A549 (cell line): Measurements from ENCODE around the gene C11orf71. TPM values are rescaled to one million over a fixed set of nuclear protein-coding genes. Genes with fewer than 3 reads are reported as not detected.
A peak's percentile ranks its signal among the peaks of the same experiment; 100 is the strongest.

Experiments
- ATAC-seq, 2 experiments: fragments of 200-7000 bp in 1 of 2; fragments of >200 bp in 1 of 2; cut with Nextera tagmentation in 1 of 2; cut with Tn5 transposase in 1 of 2; 3 replicates each; pipeline versions ENCODE4 v1.8.0 to v1.9.1; 2018 to 2020; ENCODE audit warnings: mild to moderate bottlenecking in 1 of 2, moderate library complexity in 1 of 2
- CTCF ChIA-PET: fragments of 300-600 bp; sonication (Branson Sonifier 250); formaldehyde crosslinking; extraction: SDS; loops from one replicate; lab custom pipeline; 2021; ENCODE audit warnings: antibody characterized with exemption, inconsistent platforms; lab: Yijun Ruan, JAX
- POLR2A ChIA-PET: fragments of 350-600 bp; formaldehyde crosslinking; extraction: SDS; loops from one replicate; lab custom pipeline; 2021; ENCODE audit warnings: antibody characterized with exemption, inconsistent platforms; lab: Yijun Ruan, JAX
- DNase-seq, 2 experiments: peaks; one replicate each; pipeline versions ENCODE4 v3.0.0 to v3.0.0-alpha.2; 2011 to 2016; ENCODE audit warnings: low read depth in 1 of 2, low spot score in 1 of 2
- FAIRE-seq: peaks from 2 replicates; lab custom pipeline; 2011; peaks lifted over from hg19 to GRCh38; lab: Jason Lieb, UNC
- H3K27ac ChIP-seq, 2 experiments: fragments of >200 bp; sonication (Bioruptor Twin); formaldehyde crosslinking; 3 replicates each; pipeline ENCODE4 v1.5.1; 2016 to 2017
- H3K4me1 ChIP-seq: fragments of >200 bp; sonication (Bioruptor Twin); formaldehyde crosslinking; 3 replicates; pipeline ENCODE4 v1.6.1; 2016
- H3K4me2 ChIP-seq: fragments of >200 bp; sonication (Bioruptor Twin); formaldehyde crosslinking; 3 replicates; pipeline ENCODE4 v1.6.1; 2016
- H3K4me3 ChIP-seq: fragments of >200 bp; sonication (Bioruptor Twin); formaldehyde crosslinking; 3 replicates; pipeline ENCODE4 v1.5.1; 2016
- H3K9me3 ChIP-seq: fragments of >200 bp; sonication (Bioruptor Twin); formaldehyde crosslinking; 3 replicates; pipeline ENCODE4 v1.6.1; 2016
- BHLHE40 ChIP-seq: IDR thresholded peaks from 2 replicates; pipeline ENCODE4 v1.6.1; 2012; ENCODE audit warnings: low read depth, low read length, inconsistent platforms
- CBX2 ChIP-seq: fragments of 200-600 bp; sonication (generic); IDR thresholded peaks from 2 replicates; pipeline ENCODE4 v1.6.1; 2016; ENCODE audit warnings: low read depth, mild to moderate bottlenecking, borderline replicate concordance
- CBX8 ChIP-seq: fragments of 200-600 bp; sonication (generic); IDR thresholded peaks from 2 replicates; pipeline ENCODE4 v1.6.1; 2016
- E2F6 ChIP-seq: IDR thresholded peaks from 2 replicates; pipeline ENCODE4 v1.6.1; 2012; ENCODE audit warnings: low read depth, borderline replicate concordance
- EHMT2 ChIP-seq: fragments of 200-600 bp; sonication (generic); IDR thresholded peaks from 2 replicates; pipeline ENCODE4 v1.6.1; 2016; ENCODE audit warnings: antibody characterized with exemption, low read depth, mild to moderate bottlenecking, moderate library complexity
- FOSB ChIP-seq: fragments of 250-450 bp; sonication (Bioruptor Pico); IDR thresholded peaks from 2 replicates; pipeline ENCODE4 v1.5.0; 2020; ENCODE audit warnings: mild to moderate bottlenecking, moderate library complexity
- FOXS1 ChIP-seq: fragments of 250-450 bp; sonication (Bioruptor Pico); IDR thresholded peaks from 2 replicates; pipeline ENCODE4 v1.5.0; 2020; ENCODE audit warnings: mild to moderate bottlenecking, moderate library complexity
- GATA3 ChIP-seq: IDR thresholded peaks from 2 replicates; pipeline ENCODE4 v1.6.1; 2012; ENCODE audit warnings: borderline replicate concordance
- HMGXB4 ChIP-seq: fragments of 250-450 bp; sonication (Bioruptor Pico); IDR thresholded peaks from 2 replicates; pipeline ENCODE4 v1.5.0; 2021; ENCODE audit warnings: mild to moderate bottlenecking, moderate library complexity, borderline replicate concordance
- HOXA7 ChIP-seq: fragments of 250-450 bp; sonication (Bioruptor Pico); IDR thresholded peaks from 2 replicates; pipeline ENCODE4 v1.5.0; 2020; ENCODE audit warnings: mild to moderate bottlenecking, moderate library complexity
- JUN ChIP-seq, 2 experiments: fragments of >200 bp; sonication (Bioruptor Twin); formaldehyde crosslinking; IDR thresholded peaks; 2 replicates in 1 of 2; 3 replicates in 1 of 2; pipeline ENCODE4 v1.6.1; 2016 to 2017
- JUNB ChIP-seq: fragments of >200 bp; sonication (Bioruptor Twin); formaldehyde crosslinking; IDR thresholded peaks from 2 replicates; pipeline ENCODE4 v1.6.1; 2016
- KDM5A ChIP-seq: fragments of 200-600 bp; sonication (generic); IDR thresholded peaks from 2 replicates; pipeline ENCODE4 v1.6.1; 2016; ENCODE audit warnings: antibody characterized with exemption, mild to moderate bottlenecking
- MYC ChIP-seq: IDR thresholded peaks from 2 replicates; pipeline ENCODE4 v1.6.1; 2012; ENCODE audit warnings: mild to moderate bottlenecking, inconsistent platforms, low read length, improper control_type of control experiment, borderline replicate concordance
- NFE2L2 ChIP-seq: fragments of 150-350 bp; conservative IDR thresholded peaks from 2 replicates; pipeline ENCODE4 v1.6.1; 2014; ENCODE audit warnings: low read length
- NR3C1 ChIP-seq: fragments of >200 bp; sonication (Bioruptor Twin); formaldehyde crosslinking; IDR thresholded peaks from 3 replicates; pipeline ENCODE4 v1.6.1; 2017
- PBX3 ChIP-seq: IDR thresholded peaks from 2 replicates; pipeline ENCODE4 v1.6.1; 2012
- PHF8 ChIP-seq: fragments of 200-600 bp; sonication (generic); IDR thresholded peaks from 2 replicates; pipeline ENCODE4 v1.6.1; 2016; ENCODE audit warnings: low read depth, mild to moderate bottlenecking, antibody characterized with exemption, moderate library complexity, borderline replicate concordance
- POLR2AphosphoS2 ChIP-seq: conservative IDR thresholded peaks from 2 replicates; pipeline ENCODE4 v1.6.1; 2012; ENCODE audit warnings: low read length, improper control_type of control experiment, inconsistent platforms
- RAD21 ChIP-seq, 2 experiments: fragments of >200 bp in 1 of 2; sonication (Bioruptor Twin) in 1 of 2; formaldehyde crosslinking in 1 of 2; IDR thresholded peaks in 1 of 2; conservative IDR thresholded peaks in 1 of 2; 2 replicates in 1 of 2; 3 replicates in 1 of 2; pipeline ENCODE4 v1.6.1; 2012 to 2018; ENCODE audit warnings: inconsistent platforms in 1 of 2
- RCOR1 ChIP-seq: fragments of 150-350 bp; IDR thresholded peaks from 2 replicates; pipeline ENCODE4 v1.6.1; 2014; ENCODE audit warnings: antibody characterized with exemption, low read length, low read depth
- REST ChIP-seq: fragments of 200-600 bp; sonication (generic); IDR thresholded peaks from 2 replicates; pipeline ENCODE4 v1.6.1; 2016; ENCODE audit warnings: antibody characterized with exemption, mild to moderate bottlenecking, moderate library complexity
- TFCP2L1 ChIP-seq: fragments of 250-450 bp; sonication (Bioruptor Pico); IDR thresholded peaks from 2 replicates; pipeline ENCODE4 v1.5.0; 2021; ENCODE audit warnings: mild to moderate bottlenecking
- ZFP36 ChIP-seq: fragments of 450-650 bp; IDR thresholded peaks from 2 replicates; pipeline ENCODE4 v1.6.1; 2014; ENCODE audit warnings: borderline replicate concordance; ENCODE audit not compliant: partially characterized antibody
- ZNF302 ChIP-seq: fragments of 250-450 bp; sonication (Bioruptor Pico); IDR thresholded peaks from 2 replicates; pipeline ENCODE4 v1.9.0; 2021; ENCODE audit warnings: inconsistent platforms, mild to moderate bottlenecking, moderate library complexity
- WGBS: methylation state at CpG from one replicate; pipeline ENCODE4 v1.1.6; 2017; ENCODE audit errors: missing lambda C conversion rate; 5-methylcytosine and 5-hydroxymethylcytosine counted together
- polyA plus RNA-seq, 4 experiments: library from polyadenylated mRNA; depleted of rRNA in 3 of 4; stranded (reverse); fragments of >200 nt; fragmentation: RNase III in 1 of 4; extraction: RNeasy Plus Mini Kit Qiagen cat#74134 plus additional on column Dnase treatment in 1 of 4; gene quantifications; 2 replicates in 3 of 4; 3 replicates in 1 of 4; pipeline ENCODE4 v1.2.3, GENCODE V29; 2011 to 2017

C11orf71 gene
- polyA plus RNA-seq, 2 of the 4 experiments (the other 2 are of a cell fraction), result 6.0 to 9.3 TPM

- TF ChIP-seq JUN (IDR thresholded peaks at IDR 0.05), result peak; percentile 70 to 85; a peak in 4 of 5 replicates
- no peak for TF ChIP-seq ZNF302 (CRISPR knock-in tag)
- no peak for TF ChIP-seq REST
- no peak for TF ChIP-seq PBX3
- peak; percentile 53; the same call in 1 of the 2 replicates for TF ChIP-seq PHF8
- no peak for TF ChIP-seq CBX2
- no peak for TF ChIP-seq FOSB
- TF ChIP-seq BHLHE40, result no peak
- TF ChIP-seq JUNB, result no peak
- no peak for TF ChIP-seq GATA3
- TF ChIP-seq RCOR1, result no peak
- TF ChIP-seq POLR2AphosphoS2, result no peak
- TF ChIP-seq ZFP36, result no peak
- no peak for TF ChIP-seq EHMT2
- peak; percentile 71; the same call in 1 of the 2 replicates for TF ChIP-seq E2F6
- TF ChIP-seq NR3C1, result no peak
- no peak for TF ChIP-seq MYC
- TF ChIP-seq HOXA7 (CRISPR knock-in tag), result no peak; the same call in 1 of the 2 replicates
- TF ChIP-seq NFE2L2, result 0 out of 2 replicates have a peak, but pooled peaks have one; percentile 3
- no peak for TF ChIP-seq FOXS1
- TF ChIP-seq CBX8, result no peak
- TF ChIP-seq TFCP2L1 (CRISPR knock-in tag), result no peak
- no peak for TF ChIP-seq KDM5A
- TF ChIP-seq RAD21 (conservative IDR thresholded peaks at IDR 0.05 in 1 of 2, IDR thresholded peaks at IDR 0.05 in 1 of 2), result no peak
These were observed at the start of gene C11orf71, which contains the start of gene RBM7 (continued) for GRCh38 chr11:114400216-114400914.

- Histone ChIP-seq H3K4me3 (no peak overlapping the region), H3K4me1 (peaks cover 17% of the 10 kb centered on the region; the same call in 2 of the 3 replicates), H3K27ac (no peak overlapping the region), H3K9me3 (no peaks in the 10 kb centered on the region), H3K4me2 (no peak overlapping the region)
- 90% methylated on average over 6 of the region's 6 CpGs for WGBS
- TF ChIP-seq HMGXB4 (CRISPR knock-in tag), result no peak
- no peak for TF ChIP-seq ZFP36
- ChIA-PET CTCF (interaction anchor here (0.7 to 1.0 kb wide), 2 partner anchors 25 to 108 kb away, joined by 3 read pairs; no protein-coding TSS in a partner anchor), POLR2A (no interaction called here)
- no peak for FAIRE-seq
- no peak for ATAC-seq
- no peak for DNase-seq
These were observed 49.5 kb upstream of the C11orf71 start for GRCh38 chr11:114449845-114450244.
